Spleen (tissue), 7 donors: Measurements from ENCODE around the gene SULT2B1.

Experiments used
- CTCF ChIP-seq, 11 experiments: fragments of 200-600 bp in 7 of 11; fragments of 450-650 bp in 4 of 11; sonication (generic) in 4 of 11; IDR thresholded peaks in 8 of 11; conservative IDR thresholded peaks in 3 of 11; 1 replicate in 7 of 11; 2 replicates in 4 of 11; pipeline versions ENCODE4 v1.4.0 to v1.8.0; 2016 to 2021; ENCODE audit warnings: antibody characterized with exemption in 11 of 11, inconsistent platforms in 4 of 11, mild to moderate bottlenecking in 1 of 11
- POLR2A ChIP-seq, 3 donors: fragments of 450-650 bp; IDR thresholded peaks; one replicate each; pipeline ENCODE4 v1.5.1; 2017; ENCODE audit warnings: antibody characterized with exemption in 3 of 3, mild to moderate bottlenecking in 1 of 3
- POLR2AphosphoS5 ChIP-seq, 3 donors: sonication (generic); formaldehyde crosslinking; IDR thresholded peaks; one replicate each; pipeline ENCODE4 v1.5.1; 2017; ENCODE audit warnings: antibody characterized with exemption in 3 of 3
- donor health status: DM: no; HTN: no; CAD: no; lungs with moderate emphysema.
- donor health status: DM: no; HTN: no; CAD: no.
- donor health status: DM: no; HTN: no; CAD: no.

GRCh38 chr19:48543121-48543710 lies 8.8 kb upstream of the SULT2B1 start:
- TF ChIP-seq POLR2A (IDR thresholded peaks at IDR 0.05): no peak
- TF ChIP-seq CTCF (IDR thresholded peaks at IDR 0.05 in 8 of 11, conservative IDR thresholded peaks at IDR 0.05 in 3 of 11): no peak
- TF ChIP-seq POLR2AphosphoS5 (IDR thresholded peaks at IDR 0.05): no peak
